ENCODE results near the gene SERPINB2. TPM values are rescaled to one million over a fixed set of nuclear protein-coding genes. Genes with fewer than 3 reads are reported as not detected.

The SERPINB2 gene
- total RNA-seq, 1 experiment from 2014 or later, result 0.82 TPM

DNA sequence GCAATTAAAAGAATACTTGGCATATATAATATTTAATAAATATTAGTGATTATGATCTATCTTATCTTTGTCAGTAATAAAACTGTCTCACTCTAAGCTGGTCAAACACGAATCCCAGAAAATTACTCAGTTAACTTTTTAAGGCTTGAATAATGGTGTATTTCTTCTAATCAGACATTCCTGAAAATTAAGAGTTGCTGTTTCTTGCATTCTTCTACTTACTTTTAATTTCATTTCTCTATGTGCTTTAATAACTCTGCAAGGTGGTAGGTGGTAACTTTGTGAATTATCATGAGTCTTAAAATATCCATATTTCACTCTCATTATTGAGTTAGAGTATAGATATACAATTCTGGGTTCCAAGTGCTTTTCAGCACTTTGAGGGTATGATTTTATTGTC, 17.2 kb downstream of the SERPINB2 start:
- Mint-ChIP-seq H3K9me3 (ENCODE audit: unreplicated experiment) (no peaks in the 10 kb centered on the region), H3K4me3 (ENCODE audit: unreplicated experiment) (no peak overlapping the region), H3K27me3 (ENCODE audit: insufficient read depth, unreplicated experiment) (no peaks in the 10 kb centered on the region), H3K27ac (ENCODE audit: low read depth, unreplicated experiment) (no peak overlapping the region), H3K36me3 (ENCODE audit: insufficient read depth, unreplicated experiment) (no peaks in the 10 kb centered on the region), H3K4me1 (ENCODE audit: insufficient read depth, unreplicated experiment) (no peaks in the 10 kb centered on the region)
- BruUV-seq (replicated peaks), result no TSS peak
- intact Hi-C loops (cut with micrococcal nuclease), result no loop called here
- DNase-seq (ENCODE audit: unreplicated experiment), result no peak
- TF ChIP-seq CTCF (IDR thresholded peaks at IDR 0.05; ENCODE audit: unreplicated experiment), result no peak
- POLR2A ChIA-PET, result no interaction called here
- CTCF ChIA-PET, result interaction anchor here (1.5 to 2.8 kb wide), 2 partner anchors 32 to 53 kb away, joined by 4 to 14 read pairs; no protein-coding TSS in a partner anchor

DNA sequence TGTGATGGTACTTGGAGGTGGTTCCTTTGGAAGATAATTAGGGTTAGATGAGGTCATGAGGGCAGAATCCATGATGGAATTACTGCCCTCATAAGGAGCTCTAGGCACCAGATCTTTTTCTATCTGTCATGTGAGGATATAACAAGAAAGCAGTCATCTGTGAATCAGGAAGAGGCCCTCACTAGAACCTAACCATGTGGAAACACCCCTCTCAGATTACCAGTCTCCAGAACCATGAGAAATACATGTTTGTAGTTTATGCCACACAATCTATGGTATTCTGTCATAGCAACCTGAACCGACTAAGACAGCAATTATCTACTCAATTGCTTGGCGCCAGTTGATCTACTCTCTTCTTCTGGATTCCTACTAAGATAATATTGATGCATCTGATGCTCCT, 17.9 kb downstream of the SERPINB2 start:
- Mint-ChIP-seq H3K4me1 (ENCODE audit: insufficient read depth, unreplicated experiment) (no peaks in the 10 kb centered on the region), H3K27ac (ENCODE audit: low read depth, unreplicated experiment) (no peak overlapping the region), H3K4me3 (ENCODE audit: unreplicated experiment) (no peak overlapping the region), H3K27me3 (ENCODE audit: insufficient read depth, unreplicated experiment) (no peaks in the 10 kb centered on the region), H3K9me3 (ENCODE audit: unreplicated experiment) (no peaks in the 10 kb centered on the region), H3K36me3 (ENCODE audit: insufficient read depth, unreplicated experiment) (no peaks in the 10 kb centered on the region)
- POLR2A ChIA-PET, result interaction anchor here (0.6 kb wide), 1 partner anchor 24 kb away, joined by 3 read pairs; no protein-coding TSS in a partner anchor
- no peak for DNase-seq (ENCODE audit: unreplicated experiment)
- intact Hi-C loops (cut with micrococcal nuclease), result no loop called here
- no peak for TF ChIP-seq CTCF (IDR thresholded peaks at IDR 0.05; ENCODE audit: unreplicated experiment)
- CTCF ChIA-PET, result interaction anchor here (2.8 kb wide), 1 partner anchor 31 kb away, joined by 14 read pairs; no protein-coding TSS in a partner anchor
- BruUV-seq (replicated peaks), result no TSS peak

DNA sequence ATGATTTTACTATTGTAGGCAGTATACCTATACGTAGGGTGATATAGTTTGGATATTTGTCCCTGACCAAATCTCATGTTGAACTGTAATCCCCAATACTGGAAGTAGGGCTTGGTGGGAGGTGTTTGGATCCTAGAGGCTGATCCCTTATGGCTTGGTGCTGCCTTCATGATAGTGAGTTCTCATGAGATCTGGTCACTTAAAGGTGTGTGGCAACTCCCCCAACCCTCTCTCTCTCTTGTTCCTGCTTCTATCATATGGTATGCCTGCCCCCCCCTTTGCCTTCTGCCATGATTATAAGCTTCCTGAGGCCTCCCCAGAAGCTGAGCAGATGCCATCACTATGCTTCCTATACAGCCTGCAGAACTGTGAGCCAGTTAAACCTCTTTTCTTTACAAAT, 18.6 kb downstream of the SERPINB2 start:
- no peak for TF ChIP-seq CTCF (IDR thresholded peaks at IDR 0.05; ENCODE audit: unreplicated experiment)
- intact Hi-C loops (cut with micrococcal nuclease), result no loop called here
- no peak for DNase-seq (ENCODE audit: unreplicated experiment)
- H3K27ac Mint-ChIP-seq (ENCODE audit: low read depth, unreplicated experiment), result no peak overlapping the region
- no peak overlapping the region for H3K4me3 Mint-ChIP-seq (ENCODE audit: unreplicated experiment)
- no peaks in the 10 kb centered on the region for H3K27me3 Mint-ChIP-seq (ENCODE audit: insufficient read depth, unreplicated experiment)
- no peaks in the 10 kb centered on the region for H3K36me3 Mint-ChIP-seq (ENCODE audit: insufficient read depth, unreplicated experiment)
- H3K9me3 Mint-ChIP-seq (ENCODE audit: unreplicated experiment), result no peaks in the 10 kb centered on the region
- no peaks in the 10 kb centered on the region for H3K4me1 Mint-ChIP-seq (ENCODE audit: insufficient read depth, unreplicated experiment)
- ChIA-PET POLR2A (interaction anchor here (0.6 kb wide), 1 partner anchor 25 kb away, joined by 3 read pairs; no protein-coding TSS in a partner anchor), CTCF (interaction anchor here (2.8 kb wide), 1 partner anchor 30 kb away, joined by 14 read pairs; no protein-coding TSS in a partner anchor)
- BruUV-seq (replicated peaks), result no TSS peak

GRCh38 chr18:63907664-63908063, 20.2 kb downstream of the SERPINB2 start, which contains the start of gene SERPINB10:
Gene SERPINB10, plus strand, starts transcription at chr18:63907958. Its CDS starts 7,553 bp downstream, at chr18:63915511.
- Mint-ChIP-seq H3K27ac (ENCODE audit: low read depth, unreplicated experiment) (no peak within 1 kb of the TSS), H3K4me1 (ENCODE audit: insufficient read depth, unreplicated experiment) (no peaks in the 10 kb centered on the region), H3K27me3 (ENCODE audit: insufficient read depth, unreplicated experiment) (no peaks in the 10 kb centered on the region), H3K9me3 (ENCODE audit: unreplicated experiment) (no peaks in the 10 kb centered on the region), H3K36me3 (ENCODE audit: insufficient read depth, unreplicated experiment) (no peaks in the 10 kb centered on the region), H3K4me3 (ENCODE audit: unreplicated experiment) (no peak within 1 kb of the TSS)
- no peak for DNase-seq (ENCODE audit: unreplicated experiment)
- no TSS peak for BruUV-seq (replicated peaks)
- CTCF ChIA-PET, result interaction anchor here (1.0 kb wide), 1 partner anchor 22 kb away, joined by 3 read pairs; no protein-coding TSS in a partner anchor
- no peak for TF ChIP-seq CTCF (IDR thresholded peaks at IDR 0.05; ENCODE audit: unreplicated experiment)
- POLR2A ChIA-PET, result interaction anchor here (0.6 to 2.8 kb wide), 6 partner anchors 11 to 49 kb away, joined by 3 to 9 read pairs (median 3); no protein-coding TSS in a partner anchor
- intact Hi-C loops (cut with micrococcal nuclease), result no loop called here

Measured in MCF 10A (cell line).